HG03135 (cell line): ENCODE measurements around the gene RBSN.

ENCODE experiments used
- ATAC-seq: cut with Tn5 transposase; IDR thresholded peaks from one replicate; pipeline ENCODE4 v1.9.1; 2021; ENCODE audit warnings: mild to moderate bottlenecking, moderate library complexity; ENCODE audit not compliant: unreplicated experiment

RBSN gene

DNA sequence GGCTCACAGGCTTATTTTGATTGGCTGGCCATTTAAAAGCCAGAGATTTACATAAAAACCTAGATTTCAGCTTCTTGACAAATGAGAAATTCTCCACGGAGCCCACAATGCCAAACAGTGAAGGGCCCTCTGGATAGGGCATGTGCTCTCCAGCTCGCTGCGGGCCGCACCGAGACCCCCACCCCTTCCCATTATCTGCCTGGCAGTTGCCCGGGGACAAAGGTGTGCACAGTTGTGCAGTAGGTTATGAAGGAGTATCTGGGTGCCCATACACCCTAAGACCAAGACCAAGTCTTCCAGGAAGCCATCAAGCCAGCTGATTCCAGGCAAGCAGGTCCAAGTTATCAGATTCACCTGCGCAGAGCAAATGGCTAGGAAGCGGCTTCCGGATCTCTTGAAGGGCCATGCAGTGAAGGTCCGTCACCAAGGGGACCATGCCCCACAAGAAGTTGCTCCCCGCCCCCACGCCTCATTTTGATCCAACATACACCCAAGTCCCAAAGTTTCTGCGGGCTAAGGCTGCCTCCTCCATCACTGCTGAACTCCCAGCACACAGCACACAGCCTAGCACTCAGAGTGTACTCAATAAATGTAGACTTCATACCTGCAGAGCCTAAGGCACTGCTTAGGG is 35.2 kb downstream of the RBSN start:
- no peak for ATAC-seq

DNA sequence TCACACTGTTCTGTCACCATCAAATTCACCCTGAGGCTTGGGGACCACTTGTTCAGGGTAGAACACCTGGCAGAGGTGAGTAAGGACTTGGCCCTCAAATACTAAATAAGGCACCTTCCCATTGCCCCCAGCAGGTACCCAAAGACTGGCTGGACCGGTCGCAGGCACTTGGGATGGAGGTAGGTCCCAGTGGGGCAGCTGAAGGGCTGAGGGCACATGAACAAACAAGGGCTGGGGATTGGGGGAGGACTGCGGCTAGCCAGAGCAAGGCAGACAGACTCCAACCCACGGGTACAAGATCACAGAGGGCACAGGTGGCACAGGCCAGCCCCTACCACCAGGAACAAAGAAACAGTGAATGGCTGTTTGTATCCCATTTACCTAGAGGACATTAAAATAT is 35.7 kb downstream of the RBSN start:
- ATAC-seq: no peak

DNA sequence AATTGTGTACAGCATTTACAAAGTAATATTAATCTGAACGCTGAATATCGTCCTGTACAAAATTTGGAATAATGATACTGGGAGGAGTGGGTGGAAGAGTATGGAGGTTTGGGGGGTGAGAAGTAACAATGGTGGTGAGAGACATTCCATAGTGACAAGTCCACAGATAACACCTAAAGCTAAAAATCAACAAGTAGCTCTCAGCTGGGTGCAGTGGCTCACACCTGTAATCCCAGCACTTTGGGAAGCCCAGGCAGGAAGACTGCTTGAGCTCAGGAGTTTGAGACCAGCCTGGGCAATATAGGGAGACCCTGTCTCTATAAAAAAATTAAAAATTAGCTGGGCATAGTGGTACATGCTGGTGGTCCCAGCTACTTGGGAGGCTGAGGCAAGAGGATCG is 38.9 kb downstream of the RBSN start:
- ATAC-seq: no peak

DNA sequence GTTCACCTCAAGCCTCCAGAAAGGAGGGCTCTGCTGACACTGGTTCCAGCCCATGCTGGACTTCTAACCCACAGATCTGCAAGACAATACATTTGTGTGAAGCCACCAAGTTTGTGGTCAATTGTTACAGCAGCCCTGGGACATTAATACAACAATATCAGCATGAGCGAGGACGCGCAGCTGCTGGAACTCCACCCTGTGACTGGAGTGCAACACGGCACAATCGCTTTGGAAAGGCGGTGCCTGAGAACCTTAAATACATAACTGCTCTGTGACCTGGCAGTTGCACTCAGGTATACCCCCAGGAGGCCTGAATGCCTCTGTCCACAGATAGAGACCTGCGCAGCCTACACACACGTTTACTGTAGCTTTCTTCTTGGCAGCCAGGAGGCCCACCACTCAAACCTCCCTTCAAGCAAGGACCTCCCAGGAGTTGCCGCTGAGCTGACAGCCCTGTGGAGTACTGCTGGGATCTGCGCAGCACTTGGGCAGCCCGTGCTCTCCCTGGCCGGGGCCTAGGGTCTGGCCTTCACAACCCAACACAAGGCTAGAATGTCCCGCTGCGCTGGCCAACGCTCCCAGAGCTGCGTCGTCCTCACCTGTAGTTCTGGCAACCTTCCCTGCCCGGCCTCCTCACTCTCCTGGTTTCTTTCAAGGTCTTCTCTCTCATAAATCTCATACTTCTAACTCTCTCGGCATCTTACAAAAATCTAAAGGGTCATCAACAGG is 42.1 kb downstream of the RBSN start:
- ATAC-seq: no peak

DNA sequence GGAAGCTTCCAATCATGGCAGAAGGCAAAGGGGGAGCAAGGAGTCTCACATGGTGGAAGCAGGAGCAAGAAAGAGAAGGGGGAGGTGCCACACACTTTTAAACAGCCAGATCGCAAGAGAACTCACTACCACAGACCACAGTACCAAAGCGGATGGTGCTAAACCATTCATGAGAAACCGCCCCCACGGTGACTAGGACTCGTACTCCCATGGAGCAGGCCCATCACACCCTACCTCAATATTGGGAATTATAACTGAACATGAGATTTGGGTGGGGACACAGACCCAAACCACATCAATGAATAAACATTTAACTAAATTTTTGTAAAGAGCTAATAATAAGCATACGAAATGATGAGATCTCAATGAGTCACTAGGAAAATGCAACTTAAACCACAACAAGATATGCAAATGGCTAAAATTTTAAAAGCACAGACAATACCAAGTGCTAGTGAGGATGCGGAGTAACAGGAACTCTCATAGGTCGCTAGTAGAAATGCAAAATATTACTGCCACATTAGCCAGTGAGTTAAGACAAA is 43.9 kb downstream of the RBSN start:
- peak; percentile 41 for ATAC-seq

DNA sequence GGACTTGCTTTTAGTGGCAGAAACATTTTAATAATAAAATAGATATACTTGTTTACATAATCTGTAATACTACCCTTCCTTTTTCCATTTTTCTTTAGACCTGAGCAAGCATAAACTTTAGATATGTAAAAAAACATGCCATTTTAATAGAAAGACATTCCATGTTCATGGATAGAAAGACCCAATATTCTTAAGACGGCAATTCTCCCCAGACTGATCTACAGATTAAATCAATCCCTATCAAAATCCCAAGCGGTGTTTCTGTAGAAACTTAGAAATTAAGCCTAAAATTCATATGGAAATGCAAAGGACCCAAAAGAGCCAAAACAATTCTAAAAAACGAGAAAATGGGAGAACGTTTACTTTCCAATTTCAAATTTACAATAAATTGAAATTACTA is 45.4 kb downstream of the RBSN start:
- ATAC-seq: no peak

DNA sequence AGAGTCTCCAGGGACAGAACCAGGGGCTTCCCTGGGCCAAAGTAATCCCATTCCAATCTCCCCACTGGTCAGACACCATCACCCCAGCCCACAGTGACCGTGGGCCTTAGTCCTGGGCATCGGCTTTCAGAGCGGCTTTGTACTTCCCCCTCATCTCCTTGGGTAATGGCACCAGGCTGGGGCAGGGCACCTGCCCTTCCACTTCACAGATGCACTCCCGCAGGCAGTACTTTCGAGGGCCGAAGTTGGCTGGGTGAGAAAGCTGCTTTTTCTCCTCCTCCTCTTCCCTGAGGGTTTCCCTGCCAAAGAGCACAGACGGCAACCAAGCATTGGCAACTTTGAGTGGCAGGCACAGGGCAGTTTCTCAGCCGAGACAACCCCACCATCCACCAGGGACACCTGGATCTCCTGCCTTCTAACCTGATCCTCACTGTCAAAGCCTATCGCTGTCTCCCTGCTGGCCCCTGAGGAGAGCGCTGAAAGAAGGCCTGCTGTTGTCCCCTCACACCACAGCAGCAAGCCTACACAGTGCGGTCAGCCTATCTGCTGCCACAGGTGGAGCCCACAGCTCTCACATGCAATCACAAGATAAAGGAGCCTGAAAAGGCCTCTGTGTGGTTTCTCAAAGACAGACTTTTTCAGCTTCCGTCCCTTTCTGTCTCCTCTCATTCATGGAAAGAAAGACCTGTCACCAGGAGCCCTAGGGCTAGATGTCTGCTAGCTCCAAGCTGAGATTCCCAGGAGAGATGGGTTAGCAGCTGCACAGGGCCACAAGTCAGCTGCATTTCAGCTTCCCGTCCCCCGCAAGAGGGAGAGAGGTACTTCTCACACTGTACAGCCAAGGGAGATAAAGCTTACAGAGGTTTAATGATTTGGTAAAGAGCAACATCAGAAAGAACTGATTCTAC is 46.4 kb downstream of the RBSN start:
- ATAC-seq: no peak

DNA sequence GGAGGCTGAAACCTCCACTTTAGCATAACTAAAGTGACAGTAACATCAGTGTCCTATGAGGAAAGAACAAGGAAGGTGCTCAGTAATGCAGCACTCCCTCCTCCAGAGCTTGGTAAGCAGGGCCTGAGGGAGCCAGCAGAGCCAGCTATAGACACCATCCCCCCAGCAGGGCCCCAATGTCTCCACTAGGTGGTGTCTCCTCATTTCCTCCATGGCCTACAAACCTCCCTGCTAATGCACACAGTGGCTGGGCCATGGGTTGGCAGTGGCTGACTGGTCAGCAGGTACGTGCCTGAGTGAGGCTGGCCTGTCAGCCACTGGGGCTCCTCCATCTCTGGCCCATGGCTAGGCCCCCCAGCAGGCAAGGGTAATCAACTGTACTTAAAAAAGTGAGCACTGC is 47.4 kb downstream of the RBSN start:
- ATAC-seq: peak; percentile 56

DNA sequence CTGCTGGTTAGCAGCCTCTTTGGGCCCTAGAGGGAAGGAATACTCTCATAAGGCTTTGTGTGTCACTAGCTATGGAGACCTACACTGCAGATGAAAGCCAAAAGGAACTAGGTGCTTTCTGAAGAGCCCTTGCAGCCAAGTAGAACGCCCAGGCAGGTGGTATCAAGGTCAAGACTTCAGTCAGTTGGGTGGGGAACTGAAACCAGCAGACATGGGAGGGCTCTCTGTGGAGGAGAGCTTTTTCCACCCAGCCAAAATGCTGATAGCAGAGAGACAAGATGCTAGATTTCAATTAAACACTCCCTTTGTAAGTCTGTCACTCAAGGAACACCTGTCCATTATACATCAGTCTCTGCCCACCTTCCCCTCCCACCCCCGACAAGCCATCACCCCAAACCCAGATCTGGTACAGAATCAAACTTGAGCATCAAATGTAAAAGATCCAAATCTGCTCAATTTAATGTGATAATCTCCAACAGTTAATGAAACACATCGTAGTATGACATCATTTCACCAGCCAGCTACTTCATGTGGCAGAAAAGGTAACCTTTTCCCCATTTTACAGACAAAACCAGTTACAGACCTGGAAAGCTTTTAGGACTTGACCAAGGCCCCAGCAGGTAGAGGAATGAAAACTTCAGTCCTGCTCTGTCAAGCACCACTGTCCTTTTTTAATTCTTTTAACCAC is 48.4 kb downstream of the RBSN start:
- peak; percentile 81 for ATAC-seq

DNA sequence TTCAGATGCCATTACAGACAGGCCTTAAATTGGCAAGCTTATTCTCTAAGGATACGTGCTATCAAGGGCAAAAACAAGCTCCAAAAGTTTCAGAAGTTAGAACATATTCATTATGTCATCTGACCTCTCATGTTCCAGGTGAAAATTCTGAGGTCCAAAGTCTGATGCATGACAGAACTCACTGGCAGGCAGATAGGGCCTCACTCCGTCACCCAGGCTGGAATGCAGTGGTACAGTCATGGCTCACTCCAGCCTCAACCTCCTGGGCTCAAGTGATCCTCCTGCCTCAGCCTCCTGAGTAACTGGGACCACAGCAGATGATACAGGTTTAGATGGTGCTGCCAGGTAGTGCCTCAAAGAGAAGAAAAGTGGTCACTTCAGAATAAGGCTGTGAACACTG is 49.4 kb downstream of the RBSN start:
- no peak for ATAC-seq

DNA sequence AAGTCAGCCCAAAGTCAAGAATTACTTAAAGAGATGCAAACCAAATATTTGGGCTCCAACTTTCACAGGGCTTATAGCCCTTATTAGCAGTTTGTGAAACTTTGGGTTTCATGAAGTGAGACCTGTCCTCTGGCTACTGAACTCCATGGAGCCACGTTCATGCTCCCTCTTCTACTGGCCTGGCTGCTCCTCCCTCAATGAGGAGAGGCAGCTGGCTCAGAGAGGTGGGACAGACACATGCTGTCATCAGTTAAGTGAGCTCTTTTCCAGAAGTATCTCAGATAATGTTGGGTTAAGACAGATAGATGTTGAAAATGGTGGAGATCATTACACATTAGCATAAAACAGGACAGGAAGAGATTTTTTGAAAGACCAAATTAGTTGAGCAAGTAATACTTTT is 53.3 kb downstream of the RBSN start:
- no peak for ATAC-seq

DNA sequence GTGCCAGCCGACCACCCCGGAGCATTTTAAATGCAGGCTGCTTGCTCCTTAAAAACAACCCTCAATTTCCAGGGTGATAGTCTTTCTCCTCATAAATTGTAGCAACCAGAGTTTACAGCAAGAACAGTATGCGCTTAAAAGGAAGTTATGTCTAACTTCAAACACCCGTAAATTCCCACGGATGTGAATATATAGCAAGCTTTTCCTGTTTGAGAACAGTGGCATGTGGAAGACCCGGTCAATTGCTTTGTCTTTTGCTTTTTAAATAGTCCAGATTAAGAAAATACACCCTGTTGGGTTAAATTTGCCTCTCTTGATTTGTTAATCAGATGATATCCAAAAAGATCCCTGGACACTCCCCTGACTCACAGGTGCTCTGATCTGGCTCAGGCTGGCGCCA is 54.6 kb downstream of the RBSN start:
- ATAC-seq: no peak

DNA sequence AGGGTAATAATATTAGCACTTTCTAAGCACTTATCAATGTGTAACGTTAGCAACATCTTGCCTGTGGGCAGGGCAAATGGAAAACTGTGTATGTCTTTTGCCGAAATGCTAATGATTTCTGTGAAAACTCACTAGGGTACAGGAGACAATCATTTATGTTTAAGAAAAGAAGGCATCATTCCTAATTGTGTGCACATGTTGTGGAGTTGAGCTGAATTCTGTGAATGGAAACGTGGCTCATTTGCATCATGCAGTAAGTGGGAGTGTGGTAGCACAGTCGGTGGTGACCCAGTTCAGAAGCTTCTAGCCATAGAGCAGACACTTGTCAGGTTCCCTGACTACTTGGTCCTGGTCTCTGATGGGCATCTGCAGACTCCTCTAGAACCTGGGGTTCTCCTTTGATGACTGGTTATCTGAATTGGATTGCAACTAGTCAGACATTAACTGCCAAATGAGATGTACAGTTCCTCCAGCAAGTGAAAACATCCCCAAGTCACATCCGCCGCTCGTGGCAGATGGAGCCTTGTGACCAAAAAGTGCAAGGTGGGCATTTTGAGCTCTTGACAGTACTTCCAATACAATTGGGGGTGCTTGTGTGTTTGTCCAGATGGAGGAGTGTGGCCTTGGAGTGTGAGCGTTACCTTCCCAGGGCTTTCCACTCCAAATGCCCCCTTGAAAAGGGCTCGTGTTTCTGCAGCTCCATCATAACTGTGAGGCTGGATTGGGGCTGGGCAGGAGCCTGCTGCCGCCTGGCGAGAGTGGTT is 55.4 kb downstream of the RBSN start:
- ATAC-seq: no peak

DNA sequence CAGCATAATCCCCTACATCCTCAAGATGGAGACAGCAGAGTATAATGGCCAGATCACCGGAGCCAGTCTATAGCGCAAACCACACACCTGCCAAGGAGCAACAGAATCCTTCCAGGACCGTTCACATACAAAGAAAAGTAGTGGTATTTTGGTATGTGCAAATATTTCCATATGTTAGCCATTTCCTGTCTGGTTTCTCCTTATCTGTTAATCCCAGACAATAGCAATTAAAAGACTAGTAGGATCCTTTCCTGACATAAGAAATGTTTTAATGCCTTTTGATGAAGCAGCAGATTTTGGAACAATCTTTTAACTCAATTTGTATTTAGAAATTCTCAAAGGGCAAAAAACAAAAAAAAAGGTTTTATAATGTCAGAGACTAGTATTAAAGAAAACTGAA is 56.0 kb downstream of the RBSN start:
- no peak for ATAC-seq

DNA sequence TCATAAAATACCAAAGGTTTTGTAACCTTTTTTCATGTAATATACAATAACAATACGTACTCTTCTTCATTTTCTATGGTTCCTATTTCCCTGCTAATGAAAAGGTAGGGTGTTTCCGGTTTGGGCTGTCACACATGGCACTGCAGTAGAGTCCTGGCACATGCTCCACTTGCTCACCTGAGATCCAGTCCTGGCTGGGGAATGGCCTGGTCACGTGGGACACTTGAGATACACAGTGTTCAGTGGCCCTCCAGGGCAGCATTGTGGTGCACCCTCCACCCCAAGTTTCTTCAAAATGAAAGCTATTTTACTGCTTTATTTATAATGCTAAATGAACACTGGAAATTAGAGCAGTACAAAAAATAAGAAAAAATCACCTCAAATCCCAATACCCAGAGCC is 57.0 kb downstream of the RBSN start:
- no peak for ATAC-seq

DNA sequence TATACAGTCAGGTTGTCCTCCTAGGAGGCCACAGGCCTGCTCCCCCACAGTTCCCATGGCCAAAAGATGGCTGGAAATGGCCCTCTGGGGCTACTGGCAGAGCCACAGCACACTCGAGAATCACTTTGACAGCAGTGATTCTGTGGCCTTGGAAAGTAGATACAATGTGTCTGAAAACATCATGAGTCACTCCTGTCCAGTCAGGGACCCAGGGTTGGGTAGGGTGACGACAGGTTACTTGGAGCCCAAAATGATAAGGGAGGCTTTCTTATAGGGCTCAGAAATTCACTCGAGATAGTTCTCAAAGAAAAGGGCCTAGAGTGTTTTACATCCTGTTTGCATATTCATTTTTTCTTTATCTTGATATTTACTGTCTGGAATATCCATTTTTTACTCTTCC is 58.1 kb downstream of the RBSN start:
- ATAC-seq: no peak

DNA sequence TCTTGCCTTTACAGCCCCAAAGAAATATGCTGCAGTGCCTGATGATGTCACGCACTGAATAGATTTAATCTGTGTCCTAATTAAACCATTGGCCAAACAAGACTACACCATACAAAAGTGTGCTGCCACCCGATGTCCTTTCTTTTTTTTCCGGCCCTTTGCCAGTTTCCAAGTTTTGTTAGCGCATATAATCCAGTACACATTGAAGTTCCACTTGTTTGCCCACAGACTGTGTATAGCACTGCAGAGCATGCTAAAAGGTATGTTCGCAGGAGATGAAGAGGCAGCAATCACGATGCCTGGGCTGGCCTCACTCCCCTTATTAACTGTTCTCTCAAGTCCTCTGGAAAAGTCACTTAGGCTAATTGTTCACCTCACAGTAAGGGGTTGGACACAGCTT is 60.6 kb downstream of the RBSN start:
- no peak for ATAC-seq

DNA sequence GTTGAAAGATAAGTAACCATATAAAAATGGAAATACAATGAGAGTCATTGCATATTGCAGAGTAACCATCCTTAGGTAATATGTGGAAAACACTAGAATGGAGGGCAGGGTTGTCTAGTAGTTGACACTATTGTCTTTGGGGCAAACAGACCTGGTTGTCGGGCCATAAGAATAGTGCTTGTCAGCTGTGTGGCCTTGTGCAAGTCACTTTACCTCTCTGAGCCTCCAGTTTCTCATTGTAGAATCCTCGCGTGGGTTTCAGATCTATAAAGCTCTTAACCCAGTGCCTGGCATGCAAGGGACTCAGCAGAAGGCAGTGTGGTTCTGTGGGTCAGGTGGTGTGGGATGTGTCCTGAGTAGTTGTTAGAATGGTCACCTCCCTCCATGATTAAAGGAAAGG is 65.8 kb downstream of the RBSN start:
- ATAC-seq: no peak

DNA sequence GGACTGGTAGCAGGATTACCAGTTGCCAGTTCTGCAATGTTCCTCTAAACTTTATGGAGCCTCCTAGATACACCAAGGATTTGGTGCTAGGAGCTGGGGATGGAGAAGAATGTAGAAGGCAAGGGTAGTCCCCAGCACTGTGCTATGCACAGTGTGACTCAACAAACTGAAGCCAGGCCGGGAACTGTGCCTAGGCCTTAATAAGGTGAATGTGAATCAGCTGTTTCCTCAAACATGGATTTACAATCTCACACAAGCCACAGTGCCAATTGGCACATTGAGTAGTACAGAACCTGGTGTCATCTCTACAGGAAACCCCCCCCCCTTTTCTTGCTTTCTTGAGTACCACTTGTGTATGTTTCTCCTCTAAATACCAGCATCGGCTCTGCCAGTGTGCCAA is 66.3 kb downstream of the RBSN start:
- no peak for ATAC-seq

DNA sequence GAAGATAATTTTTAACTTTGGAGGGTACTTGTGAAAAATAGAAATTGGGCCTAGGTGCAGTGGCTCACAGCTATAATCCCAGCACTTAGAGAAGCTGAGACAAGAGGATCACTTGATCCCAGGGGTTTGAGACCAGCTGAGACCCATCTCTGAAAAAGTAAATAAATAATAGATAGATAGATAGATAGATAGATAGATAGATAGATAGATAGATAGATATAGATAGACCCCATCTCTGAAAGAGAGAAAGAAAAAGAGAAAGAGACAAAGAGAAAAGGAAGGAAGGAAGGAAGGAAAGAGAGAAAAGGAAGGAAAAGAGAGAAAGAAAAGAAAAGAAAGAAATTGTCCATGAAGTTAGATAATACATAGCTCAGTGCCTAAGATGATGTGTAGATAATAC is 69.3 kb downstream of the RBSN start:
- no peak for ATAC-seq
